ENCODE results near the gene FOSL2. TPM values are rescaled to one million over a fixed set of nuclear protein-coding genes. Genes with fewer than 3 reads are reported as not detected.

Gene FOSL2
- total RNA-seq, 1 donor from 2014 or later: 55.0 TPM

DNA sequence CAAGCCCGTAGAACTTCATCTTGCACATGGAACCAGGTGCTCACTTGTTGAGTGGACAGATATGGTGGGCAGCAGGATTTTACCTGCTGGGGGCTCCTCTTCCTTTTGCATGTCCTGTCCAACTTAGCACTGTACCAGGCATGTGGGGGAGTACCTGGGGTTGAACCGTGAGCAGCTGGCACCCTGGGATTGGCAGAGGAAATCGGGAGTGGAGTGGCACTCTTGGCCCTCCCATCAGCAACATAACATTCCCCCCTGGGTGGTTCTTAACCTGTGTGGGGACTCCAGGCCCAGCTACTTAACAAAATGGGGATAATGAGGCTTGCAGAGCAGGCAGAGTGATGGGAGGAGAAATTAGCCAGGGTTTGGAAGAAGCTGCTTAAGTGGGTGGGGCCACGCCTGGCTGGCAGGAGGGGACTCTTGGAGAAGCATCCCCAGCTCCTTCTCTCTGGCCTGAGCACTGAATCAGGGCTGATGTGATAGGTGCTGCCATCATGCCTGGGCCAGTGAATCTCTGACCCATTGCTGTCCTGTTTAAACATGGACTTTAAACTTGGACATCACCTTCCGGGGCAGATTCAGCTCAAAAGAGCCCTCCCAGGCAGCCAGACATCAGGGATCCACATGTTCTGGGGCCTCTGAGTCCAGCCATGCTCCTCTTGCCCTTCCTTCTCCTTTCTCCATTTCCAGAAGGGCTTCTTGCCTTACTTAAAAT is 15.5 kb downstream of the FOSL2 start:
- Mint-ChIP-seq H3K36me3 (ENCODE audit: low read depth) (peaks cover 69% of the 10 kb centered on the region), H3K27ac (peak overlapping the region; percentile 92), H3K27me3 (ENCODE audit: insufficient read depth) (no peaks in the 10 kb centered on the region), H3K4me3 (no peak overlapping the region), H3K9me3 (no peaks in the 10 kb centered on the region), H3K4me1 (ENCODE audit: low read depth) (peaks cover 66% of the 10 kb centered on the region)
- DNase-seq (ENCODE audit: low spot score): no peak
- intact Hi-C loops (cut with micrococcal nuclease): no loop called here

GRCh38 chr2:28408764-28409599 is 16.3 kb downstream of the FOSL2 start:
- Mint-ChIP-seq H3K9me3 (no peaks in the 10 kb centered on the region), H3K27me3 (ENCODE audit: insufficient read depth) (no peaks in the 10 kb centered on the region), H3K36me3 (ENCODE audit: low read depth) (peaks cover 71% of the 10 kb centered on the region), H3K4me1 (ENCODE audit: low read depth) (peaks cover 63% of the 10 kb centered on the region), H3K4me3 (peak overlapping the region; percentile 20), H3K27ac (peak overlapping the region; percentile 92)
- peak; percentile 61 for DNase-seq (ENCODE audit: low spot score)
- intact Hi-C loops (cut with micrococcal nuclease): loop anchor here (1.0 kb wide), 1 partner anchor 17 kb away; the partner anchor contains the start of gene FOSL2

DNA sequence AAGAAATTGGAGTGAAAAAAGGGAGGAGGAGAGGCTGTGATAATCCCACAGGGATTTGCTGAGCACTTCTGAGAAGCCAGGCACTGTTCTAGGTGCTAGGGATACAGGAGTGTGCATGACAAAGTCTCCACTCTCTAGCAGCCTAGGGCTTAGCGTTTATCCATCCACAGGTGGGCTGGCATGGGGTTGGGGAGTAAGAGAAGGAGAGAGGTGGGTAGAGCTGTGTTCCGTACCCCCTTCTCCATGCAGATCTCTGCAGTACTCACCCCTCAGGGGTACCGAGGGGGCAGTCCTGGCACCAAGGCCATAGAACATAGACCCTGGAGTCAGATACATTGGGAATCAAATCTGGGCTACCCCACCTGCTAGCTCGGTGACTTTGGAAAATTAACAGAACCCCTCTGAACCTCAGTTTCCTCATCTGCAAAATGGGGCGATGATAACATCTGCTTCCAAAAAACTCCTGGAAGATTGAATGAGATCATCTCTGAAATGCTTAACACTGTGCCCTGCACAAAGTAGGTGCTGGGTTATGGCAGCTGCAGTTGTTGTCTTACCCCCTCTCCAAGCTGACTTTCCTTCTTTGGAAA is 18.6 kb downstream of the FOSL2 start:
- intact Hi-C loops (cut with micrococcal nuclease): no loop called here

GRCh38 chr2:28411956-28412609 is 19.4 kb downstream of the FOSL2 start:
- Mint-ChIP-seq H3K27ac (no peak overlapping the region), H3K9me3 (no peaks in the 10 kb centered on the region), H3K36me3 (ENCODE audit: low read depth) (peaks cover 74% of the 10 kb centered on the region), H3K4me1 (ENCODE audit: low read depth) (peaks cover 52% of the 10 kb centered on the region), H3K4me3 (no peak overlapping the region), H3K27me3 (ENCODE audit: insufficient read depth) (no peaks in the 10 kb centered on the region)
- intact Hi-C loops (cut with micrococcal nuclease): no loop called here
- DNase-seq (ENCODE audit: low spot score): no peak

More for the DNA sequence above, 18.6 kb downstream of the FOSL2 start:
- Mint-ChIP-seq H3K9me3 (no peaks in the 10 kb centered on the region), H3K4me3 (no peak overlapping the region), H3K4me1 (ENCODE audit: low read depth) (peaks cover 60% of the 10 kb centered on the region), H3K27me3 (ENCODE audit: insufficient read depth) (no peaks in the 10 kb centered on the region), H3K36me3 (ENCODE audit: low read depth) (peaks cover 78% of the 10 kb centered on the region), H3K27ac (peak overlapping the region; percentile 92)
- no peak for DNase-seq (ENCODE audit: low spot score)

- intact Hi-C loops (cut with micrococcal nuclease): no loop called here
These were observed 20.0 kb downstream of the FOSL2 start for GRCh38 chr2:28412625-28413151.

DNA sequence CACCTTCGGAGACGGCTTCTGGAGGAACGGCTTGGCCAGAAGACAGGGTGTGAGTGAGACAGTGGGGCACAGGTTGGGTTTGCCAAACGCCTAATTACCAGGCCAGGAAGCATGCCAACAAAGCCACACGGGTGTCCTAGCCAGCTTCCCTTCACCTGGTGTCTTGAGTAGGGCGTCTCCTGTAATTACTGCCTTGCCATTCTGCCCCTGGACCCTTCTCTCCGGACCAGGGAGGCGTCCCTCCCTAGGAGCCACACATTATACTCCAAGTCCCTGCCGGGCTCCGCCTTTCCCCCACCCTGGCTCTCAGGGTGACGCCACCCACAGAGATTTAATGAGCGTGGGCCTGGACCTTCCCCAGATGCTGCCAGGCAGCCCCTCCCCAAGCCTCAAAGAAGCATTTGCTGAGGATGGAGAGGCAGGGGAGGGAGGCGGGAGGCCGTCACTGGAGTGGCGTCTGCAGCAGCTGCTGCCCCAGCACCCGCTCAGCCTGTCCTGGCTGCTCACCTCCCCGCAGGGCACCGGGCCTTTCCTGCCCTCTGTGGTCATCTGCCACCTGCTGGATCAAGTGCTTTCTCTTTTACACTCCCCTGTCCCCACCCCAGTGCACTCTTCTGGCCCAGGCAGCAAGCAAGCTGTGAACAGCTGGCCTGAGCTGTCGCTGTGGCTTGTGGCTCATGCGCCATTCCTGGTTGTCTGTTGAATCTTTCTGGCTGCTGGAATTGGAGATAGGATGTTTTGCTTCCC is 20.7 kb downstream of the FOSL2 start:
- Mint-ChIP-seq H3K27ac (no peak overlapping the region), H3K27me3 (ENCODE audit: insufficient read depth) (no peaks in the 10 kb centered on the region), H3K36me3 (ENCODE audit: low read depth) (peaks cover 67% of the 10 kb centered on the region), H3K4me1 (ENCODE audit: low read depth) (peaks cover 44% of the 10 kb centered on the region), H3K4me3 (no peak overlapping the region), H3K9me3 (no peaks in the 10 kb centered on the region)
- no peak for DNase-seq (ENCODE audit: low spot score)
- intact Hi-C loops (cut with micrococcal nuclease): no loop called here

More at GRCh38 chr2:28412625-28413151, 20.0 kb downstream of the FOSL2 start:
- DNase-seq (ENCODE audit: low spot score): no peak
- H3K36me3 Mint-ChIP-seq (ENCODE audit: low read depth): peaks cover 73% of the 10 kb centered on the region
- peaks cover 51% of the 10 kb centered on the region for H3K4me1 Mint-ChIP-seq (ENCODE audit: low read depth)
- no peak overlapping the region for H3K4me3 Mint-ChIP-seq
- H3K27ac Mint-ChIP-seq: no peak overlapping the region
- no peaks in the 10 kb centered on the region for H3K9me3 Mint-ChIP-seq
- H3K27me3 Mint-ChIP-seq (ENCODE audit: insufficient read depth): no peaks in the 10 kb centered on the region

GRCh38 chr2:28413899-28414295 is 21.2 kb downstream of the FOSL2 start:
- Mint-ChIP-seq H3K27ac (no peak overlapping the region), H3K36me3 (ENCODE audit: low read depth) (peaks cover 61% of the 10 kb centered on the region), H3K27me3 (ENCODE audit: insufficient read depth) (no peaks in the 10 kb centered on the region), H3K9me3 (no peaks in the 10 kb centered on the region), H3K4me3 (no peak overlapping the region), H3K4me1 (ENCODE audit: low read depth) (peaks cover 39% of the 10 kb centered on the region)
- DNase-seq (ENCODE audit: low spot score): no peak
- intact Hi-C loops (cut with micrococcal nuclease): no loop called here

- Mint-ChIP-seq H3K36me3 (ENCODE audit: low read depth) (peaks cover 55% of the 10 kb centered on the region), H3K4me3 (no peak overlapping the region), H3K27me3 (ENCODE audit: insufficient read depth) (no peaks in the 10 kb centered on the region), H3K9me3 (no peaks in the 10 kb centered on the region), H3K27ac (no peak overlapping the region), H3K4me1 (ENCODE audit: low read depth) (peaks cover 32% of the 10 kb centered on the region)
- intact Hi-C loops (cut with micrococcal nuclease): no loop called here
- no peak for DNase-seq (ENCODE audit: low spot score)
These were observed 21.9 kb downstream of the FOSL2 start for GRCh38 chr2:28414583-28414982.

GRCh38 chr2:28415010-28415409 is 22.4 kb downstream of the FOSL2 start:
- H3K9me3 Mint-ChIP-seq: no peaks in the 10 kb centered on the region
- no peaks in the 10 kb centered on the region for H3K27me3 Mint-ChIP-seq (ENCODE audit: insufficient read depth)
- peaks cover 53% of the 10 kb centered on the region for H3K36me3 Mint-ChIP-seq (ENCODE audit: low read depth)
- peaks cover 28% of the 10 kb centered on the region for H3K4me1 Mint-ChIP-seq (ENCODE audit: low read depth)
- intact Hi-C loops (cut with micrococcal nuclease): no loop called here
- H3K27ac Mint-ChIP-seq: no peak overlapping the region
- DNase-seq (ENCODE audit: low spot score): no peak
- no peak overlapping the region for H3K4me3 Mint-ChIP-seq

- Mint-ChIP-seq H3K4me3 (no peak overlapping the region), H3K9me3 (no peaks in the 10 kb centered on the region), H3K4me1 (ENCODE audit: low read depth) (peaks cover 21% of the 10 kb centered on the region), H3K27ac (no peak overlapping the region), H3K27me3 (ENCODE audit: insufficient read depth) (no peaks in the 10 kb centered on the region), H3K36me3 (ENCODE audit: low read depth) (peaks cover 48% of the 10 kb centered on the region)
- intact Hi-C loops (cut with micrococcal nuclease): no loop called here
- DNase-seq (ENCODE audit: low spot score): no peak
These were observed 23.1 kb downstream of the FOSL2 start for GRCh38 chr2:28415715-28416114.

DNA sequence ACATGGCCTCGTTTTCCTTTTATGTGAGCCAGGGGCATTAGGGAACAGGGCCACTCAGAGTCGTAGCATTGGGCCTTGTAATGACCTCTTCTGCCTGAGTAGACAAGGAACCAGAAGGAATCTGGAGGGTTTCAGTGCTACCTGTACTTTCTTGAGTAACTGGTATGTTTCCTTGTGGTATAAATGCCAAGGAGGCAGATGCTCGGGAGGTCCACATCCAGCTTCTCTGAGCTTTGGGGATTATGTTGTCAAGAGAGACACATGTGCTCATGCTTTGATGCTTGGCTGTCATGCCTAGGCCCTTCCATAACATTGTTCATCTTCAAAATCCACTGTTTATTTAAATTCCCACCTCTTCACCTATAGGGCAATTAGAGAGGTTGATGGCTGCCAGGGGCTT is 26.3 kb downstream of the FOSL2 start:
- intact Hi-C loops (cut with micrococcal nuclease): no loop called here
- H3K4me1 Mint-ChIP-seq (ENCODE audit: low read depth): peaks cover 25% of the 10 kb centered on the region
- H3K27ac Mint-ChIP-seq: no peak overlapping the region
- H3K9me3 Mint-ChIP-seq: no peaks in the 10 kb centered on the region
- H3K27me3 Mint-ChIP-seq (ENCODE audit: insufficient read depth): no peaks in the 10 kb centered on the region
- H3K4me3 Mint-ChIP-seq: no peak overlapping the region
- no peak for DNase-seq (ENCODE audit: low spot score)
- peaks cover 24% of the 10 kb centered on the region for H3K36me3 Mint-ChIP-seq (ENCODE audit: low read depth)

All from activated T-helper 1 cell treated with anti-CD3 and anti-CD28 coated beads, Interleukin-12 subunit alpha, Interleukin-12 subunit beta, Interleukin-2, Interleukin-4 antibody, amounts not matched to agents 30 ng/mL and 10 ng/mL and 1 ng/mL, durations not matched to agents 14 hours and 24 hours and 36 hours (primary cell).